Common myeloid progenitor, CD34-positive (primary cell): ENCODE results near the gene PARN.
A peak's percentile ranks its signal among the peaks of the same experiment; 100 is the strongest.

Experiments used
- CTCF ChIA-PET: fragments of 350-600 bp; sonication (Branson Sonifier 250); formaldehyde crosslinking; loops from one replicate; lab custom pipeline; 2021; ENCODE audit warnings: antibody characterized with exemption; lab: Charles Lee
- POLR2A ChIA-PET: fragments of 350-600 bp; sonication (Branson Sonifier 250); formaldehyde crosslinking; loops from one replicate; lab custom pipeline; 2021; ENCODE audit warnings: antibody characterized with exemption; lab: Charles Lee
- DNase-seq, 3 donors: peaks; one replicate each; pipeline versions ENCODE4 v3.0.0 to v3.0.0-alpha.2; 2013
- H3K27ac ChIP-seq, 2 experiments: 1 replicate in 1 of 2; 2 replicates in 1 of 2; pipeline ENCODE4 v1.7.0; 2013; ENCODE audit warnings: inconsistent platforms in 2 of 2, low read length in 2 of 2, mild to moderate bottlenecking in 2 of 2, low read depth in 1 of 2, moderate library complexity in 1 of 2; ENCODE audit not compliant: severe bottlenecking in 2 of 2, insufficient read depth in 1 of 2, poor library complexity in 1 of 2
- H3K27me3 ChIP-seq, 5 experiments: replicated peaks in 2 of 5; 1 replicate in 3 of 5; 2 replicates in 2 of 5; pipeline versions ENCODE4 v1.6.1 to v1.7.0; 2013; ENCODE audit warnings: low read length in 4 of 5, mild to moderate bottlenecking in 2 of 5, moderate library complexity in 2 of 5, inconsistent platforms in 1 of 5; ENCODE audit not compliant: insufficient read depth in 5 of 5, control insufficient read depth in 4 of 5
- H3K36me3 ChIP-seq, 4 experiments: 1 replicate in 2 of 4; 2 replicates in 2 of 4; pipeline versions ENCODE4 v1.6.1 to v1.7.0; 2013; ENCODE audit warnings: low read length in 3 of 4, control low read depth in 1 of 4, mild to moderate bottlenecking in 1 of 4; ENCODE audit not compliant: control insufficient read depth in 4 of 4, insufficient read depth in 4 of 4
- H3K4me1 ChIP-seq, 4 experiments: 1 replicate in 3 of 4; 2 replicates in 1 of 4; pipeline versions ENCODE4 v1.6.1 to v1.7.1; 2013; ENCODE audit warnings: low read length in 3 of 4, mild to moderate bottlenecking in 3 of 4, control low read depth in 1 of 4, inconsistent platforms in 1 of 4, moderate library complexity in 1 of 4; ENCODE audit not compliant: control insufficient read depth in 4 of 4, insufficient read depth in 4 of 4; ENCODE audit errors: control extremely low read depth in 1 of 4
- H3K4me3 ChIP-seq, 7 experiments: 1 replicate in 4 of 7; 2 replicates in 3 of 7; pipeline versions ENCODE4 v1.5.1 to v1.7.0; 2013; ENCODE audit warnings: mild to moderate bottlenecking in 7 of 7, low read length in 6 of 7, moderate library complexity in 6 of 7, inconsistent platforms in 2 of 7, low read depth in 2 of 7, control low read depth in 1 of 7; ENCODE audit not compliant: insufficient read depth in 4 of 7, control insufficient read depth in 1 of 7; ENCODE audit errors: extremely low read depth in 1 of 7
- H3K9me3 ChIP-seq, 5 experiments: 1 replicate in 4 of 5; 2 replicates in 1 of 5; pipeline versions ENCODE4 v1.6.1 to v1.7.1; 2013; ENCODE audit warnings: low read length in 4 of 5, mild to moderate bottlenecking in 2 of 5, inconsistent platforms in 1 of 5, low read depth in 1 of 5, moderate library complexity in 1 of 5; ENCODE audit not compliant: control insufficient read depth in 4 of 5, insufficient read depth in 2 of 5; ENCODE audit errors: control extremely low read depth in 1 of 5
- WGBS: methylation state at CpG from one replicate; pipeline ENCODE4 v1.1.5; 2013; ENCODE audit not compliant: insufficient coverage; 5-methylcytosine and 5-hydroxymethylcytosine counted together

PARN gene

GRCh38 chr16:14538604-14539003, 91.5 kb downstream of the PARN start:
- Histone ChIP-seq H3K36me3 (peaks cover 7 to 31% (median 10%) of the 10 kb centered on the region in 4 experiments), H3K4me1 (peaks cover 0 to 3% (median 0%) of the 10 kb centered on the region in 4 experiments), H3K4me3 (no peak overlapping the region), H3K9me3 (peaks cover 5 to 13% (median 6%) of the 10 kb centered on the region in 5 experiments), H3K27me3 (no peaks in the 10 kb centered on the region), H3K27ac (no peak overlapping the region)
- WGBS: 100% methylated on average over 7 of the region's 7 CpGs
- ChIA-PET CTCF (interaction anchor here (1.7 kb wide), 1 partner anchor 289 kb away, joined by 5 read pairs; no protein-coding TSS in a partner anchor), POLR2A (no interaction called here)
- no peak for DNase-seq

- Histone ChIP-seq H3K27me3 (no peaks in the 10 kb centered on the region), H3K9me3 (no peaks in the 10 kb centered on the region), H3K4me3 (no peak overlapping the region), H3K36me3 (peaks cover 0 to 12% (median 4%) of the 10 kb centered on the region in 4 experiments), H3K4me1 (peaks cover 0 to 6% (median 3%) of the 10 kb centered on the region in 4 experiments), H3K27ac (no peak overlapping the region)
- 100% methylated on average over 2 of the region's 5 CpGs for WGBS
- DNase-seq: no peak
- ChIA-PET CTCF (interaction anchor here (1.4 kb wide), 1 partner anchor 607 kb away, joined by 3 read pairs; no protein-coding TSS in a partner anchor), POLR2A (no interaction called here)
Observed at GRCh38 chr16:14531613-14532012, 98.4 kb downstream of the PARN start.

- peaks cover 0 to 15% (median 4%) of the 10 kb centered on the region in 4 experiments for H3K36me3 ChIP-seq
- ChIA-PET CTCF (interaction anchor here (1.1 to 1.5 kb wide), 4 partner anchors 284 to 611 kb away, joined by 3 to 4 read pairs (median 4); partner anchors contain the start of gene ERCC4), POLR2A (no interaction called here)
- H3K4me1 ChIP-seq: peaks cover 0 to 6% (median 3%) of the 10 kb centered on the region in 4 experiments
- no peak for DNase-seq
- no CpG with 5 or more reads among the region's 3 CpGs for WGBS
- no peak overlapping the region for H3K4me3 ChIP-seq
- no peaks in the 10 kb centered on the region for H3K27me3 ChIP-seq
- H3K9me3 ChIP-seq: no peaks in the 10 kb centered on the region
- no peak overlapping the region for H3K27ac ChIP-seq
Observed at GRCh38 chr16:14531101-14531500, 99.0 kb downstream of the PARN start.

GRCh38 chr16:14530046-14530445, 100.0 kb downstream of the PARN start:
- H3K36me3 ChIP-seq: peaks cover 0 to 18% (median 4%) of the 10 kb centered on the region in 4 experiments
- peaks cover 0 to 6% (median 3%) of the 10 kb centered on the region in 4 experiments for H3K4me1 ChIP-seq
- 100% methylated on average over 1 of the region's 2 CpGs for WGBS
- no peak overlapping the region for H3K4me3 ChIP-seq
- H3K27me3 ChIP-seq: no peaks in the 10 kb centered on the region
- no peaks in the 10 kb centered on the region for H3K9me3 ChIP-seq
- no peak for DNase-seq
- ChIA-PET CTCF (interaction anchor here (0.6 to 2.4 kb wide), 10 partner anchors 13 to 887 kb away, joined by 3 to 8 read pairs (median 3); partner anchors contain the start of gene ERCC4), POLR2A (no interaction called here)
- no peak overlapping the region for H3K27ac ChIP-seq

DNA sequence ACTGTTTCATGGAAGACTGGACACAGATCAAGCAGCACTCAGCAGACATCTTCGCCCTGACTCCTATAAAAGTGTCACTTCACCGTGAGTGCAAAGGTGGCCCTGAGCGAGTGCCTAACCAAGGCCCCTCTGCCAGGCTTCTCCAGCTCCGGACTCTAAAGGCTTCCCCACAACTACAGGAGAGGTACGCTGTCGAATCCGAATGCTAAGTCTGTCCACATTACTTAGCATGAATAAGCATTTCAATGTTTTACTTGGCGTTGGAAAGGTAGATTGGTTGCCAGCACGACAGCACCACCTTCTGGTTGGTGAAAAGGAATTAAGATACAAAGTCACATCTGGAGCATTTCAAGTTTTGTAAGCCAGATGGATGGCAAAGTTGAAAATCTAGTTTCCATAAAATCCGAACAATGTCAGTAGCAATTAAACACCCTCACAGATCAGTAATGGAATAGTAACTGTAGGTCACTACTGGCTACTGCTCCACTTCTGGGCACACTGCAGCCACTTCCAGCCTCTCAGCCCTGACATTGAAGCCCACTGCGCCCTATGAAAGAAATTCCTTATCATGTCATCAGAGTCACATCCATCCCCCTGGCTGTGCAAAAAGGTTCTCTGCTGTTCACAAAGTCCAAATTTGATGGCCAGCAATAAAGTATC, 100.9 kb downstream of the PARN start:
- ChIA-PET POLR2A (no interaction called here), CTCF (interaction anchor here (0.9 to 3.7 kb wide), 12 partner anchors 12 to 609 kb away, joined by 3 to 20 read pairs (median 4); partner anchors contain the start of gene ERCC4)
- no peak overlapping the region for H3K27ac ChIP-seq
- WGBS: 46% methylated on average over 7 of the region's 11 CpGs
- peaks cover 0 to 6% (median 3%) of the 10 kb centered on the region in 4 experiments for H3K4me1 ChIP-seq
- H3K27me3 ChIP-seq: no peaks in the 10 kb centered on the region
- no peaks in the 10 kb centered on the region for H3K9me3 ChIP-seq
- peak overlapping the region in 1 of 7 experiments; percentile 55 for H3K4me3 ChIP-seq
- DNase-seq: peak; percentile 85 to 94 (median 91)
- H3K36me3 ChIP-seq: peaks cover 0 to 19% (median 4%) of the 10 kb centered on the region in 4 experiments

DNA sequence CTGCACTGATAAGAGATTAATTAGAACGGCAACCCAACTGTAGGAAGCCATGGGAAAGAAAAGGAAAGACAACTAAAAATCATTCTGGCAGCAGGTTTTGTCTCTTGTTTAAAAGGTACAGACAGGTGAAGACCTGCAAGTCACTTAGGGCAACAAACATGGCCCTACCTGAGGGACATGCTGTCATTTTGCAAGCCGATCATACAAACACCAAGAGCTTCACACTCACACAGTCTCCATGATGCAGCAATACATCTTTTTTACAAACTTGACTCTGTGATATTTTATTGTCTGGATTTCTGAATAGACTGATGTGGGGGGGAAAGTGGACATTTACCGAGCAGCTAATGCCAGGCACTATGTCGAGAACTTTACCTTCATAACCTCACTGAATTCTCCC, 101.8 kb downstream of the PARN start:
- H3K36me3 ChIP-seq: peaks cover 0 to 15% (median under 1%) of the 10 kb centered on the region in 4 experiments
- H3K27ac ChIP-seq: no peak overlapping the region
- H3K27me3 ChIP-seq: no peaks in the 10 kb centered on the region
- DNase-seq: no peak
- H3K4me3 ChIP-seq: no peak overlapping the region
- H3K9me3 ChIP-seq: no peaks in the 10 kb centered on the region
- CTCF ChIA-PET: interaction anchor here (0.9 to 3.7 kb wide), 18 partner anchors 11 to 609 kb away, joined by 3 to 20 read pairs (median 4); partner anchors contain the start of gene ERCC4
- POLR2A ChIA-PET: interaction anchor here (0.6 kb wide), 1 partner anchor 133 kb away, joined by 3 read pairs; no protein-coding TSS in a partner anchor
- 100% methylated on average over 2 of the region's 4 CpGs for WGBS
- peaks cover 0 to 6% (median 3%) of the 10 kb centered on the region in 4 experiments for H3K4me1 ChIP-seq
